ENCODE measurements around the gene MYBPHL.

The MYBPHL gene, protein sequence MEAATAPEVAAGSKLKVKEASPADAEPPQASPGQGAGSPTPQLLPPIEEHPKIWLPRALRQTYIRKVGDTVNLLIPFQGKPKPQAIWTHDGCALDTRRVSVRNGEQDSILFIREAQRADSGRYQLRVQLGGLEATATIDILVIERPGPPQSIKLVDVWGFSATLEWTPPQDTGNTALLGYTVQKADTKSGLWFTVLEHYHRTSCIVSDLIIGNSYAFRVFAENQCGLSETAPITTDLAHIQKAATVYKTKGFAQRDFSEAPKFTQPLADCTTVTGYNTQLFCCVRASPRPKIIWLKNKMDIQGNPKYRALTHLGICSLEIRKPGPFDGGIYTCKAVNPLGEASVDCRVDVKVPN

DNA sequence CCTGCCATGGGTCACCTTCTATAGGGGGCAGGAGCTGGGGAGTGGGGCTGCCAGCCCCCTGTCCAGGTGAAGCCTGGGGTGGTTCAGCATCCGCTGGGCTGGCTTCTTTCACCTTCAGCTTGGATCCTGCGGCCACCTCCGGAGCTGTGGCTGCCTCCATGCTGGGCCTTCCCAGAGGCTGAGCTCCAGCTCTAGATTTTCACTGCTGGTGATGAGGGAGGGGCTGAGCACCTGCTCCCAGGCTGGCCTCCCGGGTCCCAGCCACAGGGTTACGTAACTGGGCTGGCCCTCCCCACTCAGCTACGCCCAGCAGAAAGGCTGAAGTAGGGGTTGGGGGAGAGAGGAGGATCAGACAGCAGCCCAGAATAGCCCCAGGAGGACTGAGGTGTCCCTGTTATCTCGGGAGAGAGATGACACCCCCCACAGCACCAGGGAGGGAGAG lies at the start of gene MYBPHL:
Gene MYBPHL (minus strand): TSS at position 180 of the 442 bp plus-strand sequence. CDS start 20 bp downstream, at position 160.
- DNase-seq (ENCODE audit: low read depth in 2 of 2), result no peak

DNA sequence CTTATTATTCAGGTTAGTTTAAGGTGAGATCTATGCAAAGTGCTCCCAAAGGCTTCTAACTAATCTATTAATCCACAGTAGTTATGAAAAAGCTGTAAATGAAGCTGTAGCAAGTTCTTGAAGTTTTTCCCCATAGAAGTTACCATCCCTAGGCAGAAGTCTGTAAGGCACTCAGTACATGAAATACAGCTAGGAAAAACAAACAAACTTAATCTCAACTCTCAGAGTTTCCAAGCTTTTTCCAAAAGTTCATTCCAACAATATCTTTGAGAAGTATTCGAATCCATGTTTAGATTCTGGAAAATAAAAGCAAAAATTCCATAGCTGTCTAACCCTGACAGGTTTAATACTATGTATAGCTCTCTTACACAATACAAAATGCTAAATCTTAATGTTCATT lies 49.7 kb upstream of the MYBPHL start:
- DNase-seq (ENCODE audit: low read depth in 2 of 2), result no peak

DNA sequence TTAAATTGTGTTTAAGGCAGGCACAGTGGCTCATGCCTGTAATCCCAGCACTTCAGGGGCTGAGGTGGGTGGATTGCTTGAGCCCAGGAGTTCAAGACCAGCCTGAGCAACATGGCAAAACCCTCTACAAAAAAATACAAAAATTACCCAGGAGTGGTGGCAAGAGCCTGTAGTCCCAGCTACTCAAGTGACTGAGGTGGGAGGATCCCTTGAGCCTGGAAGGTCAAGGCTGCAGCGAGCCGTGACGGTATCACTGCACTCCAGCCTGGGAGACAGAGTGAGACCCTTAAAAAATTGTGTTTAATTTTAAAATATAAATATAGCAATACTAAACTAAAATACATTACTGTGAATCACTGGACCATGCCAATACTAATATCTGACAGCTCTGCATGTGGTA lies 48.1 kb upstream of the MYBPHL start:
- DNase-seq (ENCODE audit: low read depth in 2 of 2), result no peak

DNA sequence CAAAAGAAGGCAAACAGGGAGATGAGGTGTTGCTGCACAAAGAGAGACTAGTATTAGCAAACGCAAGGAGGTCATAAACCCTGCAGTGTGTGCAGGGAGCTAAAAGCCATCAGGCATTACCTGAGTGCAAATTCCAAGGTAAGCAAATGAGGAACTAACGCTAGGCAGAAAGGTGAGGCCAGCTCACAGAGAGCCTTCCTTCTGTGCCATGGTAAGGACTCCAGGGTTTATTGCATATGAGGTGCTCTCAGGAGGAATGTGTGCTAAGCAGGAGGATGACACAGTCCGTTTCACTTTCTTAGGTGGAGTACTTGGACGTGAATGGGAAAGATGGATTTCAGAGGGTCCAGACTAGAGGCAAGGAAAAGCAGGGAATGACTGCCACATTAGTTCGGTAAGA lies 44.6 kb upstream of the MYBPHL start:
- no peak for DNase-seq (ENCODE audit: low read depth in 2 of 2)

DNA sequence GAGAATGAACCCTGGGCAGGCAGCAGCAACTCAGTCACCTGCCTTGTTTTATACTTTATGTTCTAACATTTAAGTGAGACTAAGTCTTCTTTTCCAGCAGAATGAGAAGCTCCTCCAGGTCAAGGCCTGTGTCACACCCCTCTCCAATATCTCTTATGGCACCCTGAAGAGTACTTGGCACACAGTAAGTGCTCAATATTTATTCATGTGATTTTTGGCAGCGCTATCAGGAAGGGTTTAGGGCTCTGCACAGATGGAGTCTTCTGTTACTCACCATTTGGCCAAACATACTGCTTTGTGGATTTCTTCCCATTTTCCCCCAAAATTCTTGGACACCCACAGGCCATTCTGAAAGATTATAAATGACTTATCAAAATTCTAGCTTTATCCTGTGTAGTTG lies 43.8 kb upstream of the MYBPHL start:
- no peak for DNase-seq (ENCODE audit: low read depth in 2 of 2)

DNA sequence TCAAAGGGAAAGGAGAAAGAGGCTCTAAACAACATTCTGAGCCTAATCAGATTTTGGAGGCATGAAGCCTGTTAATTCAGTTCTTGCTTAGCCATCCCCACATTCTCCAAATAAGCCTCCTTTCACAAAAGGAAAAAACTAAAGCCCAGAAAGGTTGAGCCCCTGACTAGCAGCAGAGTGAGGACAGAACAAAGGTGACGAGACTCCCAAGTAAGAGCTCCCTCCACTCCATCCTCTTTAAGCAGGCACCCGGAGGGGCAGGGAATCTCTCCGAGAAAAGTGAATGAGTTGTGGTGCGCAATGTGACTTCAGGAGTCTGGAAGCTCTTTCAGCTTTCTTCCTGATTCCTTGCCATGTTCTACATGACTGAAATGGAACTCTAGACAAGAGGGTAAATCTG lies 43.4 kb upstream of the MYBPHL start:
- DNase-seq (ENCODE audit: low read depth in 2 of 2), result no peak

DNA sequence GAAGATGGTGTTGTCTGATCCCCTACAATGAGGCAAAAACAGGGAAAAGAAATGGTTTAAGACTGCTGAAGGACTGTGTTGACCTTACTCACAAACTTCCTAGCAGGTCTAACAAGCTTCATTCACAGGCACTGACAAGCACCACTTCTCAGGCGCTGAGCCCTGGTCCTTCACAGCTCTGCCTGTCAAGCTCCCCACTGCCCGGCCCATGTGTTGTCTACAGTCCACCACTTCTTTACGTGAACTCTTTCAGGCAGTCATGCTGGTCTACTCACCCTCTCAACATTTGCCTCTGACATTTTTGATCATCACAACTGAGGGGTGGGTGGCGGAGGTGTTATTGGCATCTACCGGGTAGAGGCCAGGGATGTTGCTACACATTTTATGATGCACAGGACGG lies 40.7 kb upstream of the MYBPHL start:
- no peak for DNase-seq (ENCODE audit: low read depth in 2 of 2)

DNA sequence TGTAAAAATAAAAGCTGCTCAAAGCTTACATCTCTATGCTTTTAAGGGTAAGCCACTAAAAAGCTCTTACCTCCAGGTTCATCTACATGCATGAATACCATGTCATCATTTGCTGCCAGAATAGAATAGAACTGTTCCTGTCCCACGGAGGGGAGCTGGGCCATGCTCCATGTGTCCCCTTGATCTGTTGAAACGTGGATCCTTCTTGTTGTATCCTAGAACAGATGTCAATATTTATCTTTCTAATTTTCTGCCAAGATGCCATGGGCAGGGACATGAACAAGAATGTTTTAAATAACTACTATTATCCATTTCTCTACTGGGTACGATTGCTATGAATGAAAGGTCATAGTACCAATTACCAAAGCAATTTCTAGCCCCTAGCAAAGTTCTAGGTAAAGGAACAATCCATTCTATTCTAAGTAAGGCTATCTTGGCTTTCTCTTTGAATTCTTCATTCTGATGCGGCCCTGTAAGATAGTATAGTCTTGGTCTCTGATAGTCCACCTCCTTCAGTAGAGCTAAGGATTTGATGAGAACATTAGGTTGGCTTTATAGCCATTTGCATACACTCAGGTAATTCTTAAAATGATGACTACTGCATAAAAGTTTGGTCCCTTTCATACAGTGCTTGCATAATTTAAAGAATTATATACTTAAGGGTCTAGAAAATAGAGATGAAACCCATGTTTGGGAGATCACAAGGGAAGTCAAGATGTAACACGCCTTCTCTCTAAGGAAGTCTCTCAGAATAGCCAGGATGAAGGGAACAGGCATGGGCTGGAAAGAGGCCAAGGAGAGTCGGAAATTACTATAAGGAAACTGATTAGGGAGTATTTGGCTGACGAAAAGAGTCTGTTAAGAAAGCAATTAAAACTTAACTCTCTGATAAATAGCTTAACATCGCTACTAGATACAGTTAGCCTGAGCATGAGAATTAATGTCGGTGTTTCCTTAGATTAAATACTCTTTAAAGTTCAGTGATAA lies 35.4 kb upstream of the MYBPHL start:
- no peak for DNase-seq (ENCODE audit: low read depth in 2 of 2)

DNA sequence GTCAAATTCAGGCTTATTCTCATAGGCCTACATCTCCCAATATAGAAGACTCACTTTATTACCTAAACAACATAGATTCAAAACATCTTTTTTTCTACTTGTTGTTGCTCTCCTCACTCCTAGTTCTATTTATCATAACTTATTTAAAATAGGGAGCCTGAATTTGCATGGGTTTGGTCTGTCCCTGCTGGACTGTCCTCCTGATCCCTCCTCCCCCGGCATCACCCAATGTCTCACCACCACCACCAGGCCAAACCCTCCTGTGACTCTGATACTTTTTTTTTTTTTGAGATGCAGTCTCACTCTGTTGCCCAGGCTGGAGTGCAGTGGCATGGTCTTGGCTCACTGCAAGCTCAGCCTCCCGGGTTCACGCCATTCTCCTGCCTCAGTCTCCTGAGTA lies 31.8 kb upstream of the MYBPHL start:
- DNase-seq (ENCODE audit: low read depth in 2 of 2), result no peak

DNA sequence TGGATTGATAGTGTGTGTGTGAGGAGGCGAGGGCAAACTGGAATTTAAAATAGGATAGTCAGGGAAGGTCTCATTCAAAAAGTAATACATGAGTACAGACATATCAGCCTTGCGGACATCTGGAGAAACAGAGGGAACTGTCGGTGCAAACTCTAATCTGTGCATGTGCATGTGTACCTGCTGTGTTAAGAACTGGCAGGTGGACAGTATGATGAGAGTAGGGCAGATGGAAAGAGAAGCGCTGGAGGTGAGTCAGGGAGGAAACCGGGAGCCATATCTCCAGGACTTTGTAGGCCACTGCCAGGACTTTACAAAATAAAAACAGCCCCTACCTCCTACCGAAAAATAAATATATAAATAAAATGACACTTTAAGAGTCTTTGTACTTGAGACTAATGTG lies 31.3 kb upstream of the MYBPHL start:
- no peak for DNase-seq (ENCODE audit: low read depth in 2 of 2)

DNA sequence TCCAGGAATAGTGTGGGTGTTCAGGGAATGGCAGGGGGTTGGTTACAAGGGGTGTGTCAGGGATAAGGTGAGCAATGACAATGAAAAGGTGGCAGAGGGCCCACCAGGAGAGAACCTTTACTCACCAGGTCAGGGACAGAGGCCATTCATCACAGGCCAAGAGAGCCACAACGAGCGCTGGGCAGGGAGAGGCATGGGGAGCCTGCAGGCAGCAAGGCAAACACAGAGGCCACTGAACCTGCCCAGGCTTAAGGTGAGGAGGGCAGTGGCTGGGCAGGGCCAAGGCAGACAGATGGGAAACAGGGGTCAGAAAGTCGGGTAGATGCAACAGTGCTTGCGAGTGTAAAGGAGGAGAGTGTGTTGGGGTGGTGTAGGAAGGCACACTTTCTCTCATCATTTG lies 28.3 kb upstream of the MYBPHL start:
- no peak for DNase-seq (ENCODE audit: low read depth in 2 of 2)

DNA sequence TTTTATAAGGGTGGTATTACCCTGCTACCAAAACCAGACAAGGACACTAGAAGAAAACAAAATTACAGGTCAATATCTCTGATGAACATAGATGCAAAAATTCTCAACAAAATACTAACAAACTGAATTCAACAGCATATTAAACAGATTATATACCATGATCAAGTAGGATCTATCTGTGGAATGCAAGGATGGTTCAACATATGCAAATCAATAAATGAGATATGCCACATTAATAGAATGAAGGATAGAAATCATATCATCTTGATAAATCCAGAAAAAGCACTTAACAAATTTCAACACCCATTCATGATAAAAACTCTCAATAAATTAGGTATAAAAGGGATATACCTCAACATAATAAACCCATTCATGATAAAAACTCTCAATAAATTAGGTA lies 24.3 kb upstream of the MYBPHL start:
- DNase-seq (ENCODE audit: low read depth in 2 of 2), result no peak

DNA sequence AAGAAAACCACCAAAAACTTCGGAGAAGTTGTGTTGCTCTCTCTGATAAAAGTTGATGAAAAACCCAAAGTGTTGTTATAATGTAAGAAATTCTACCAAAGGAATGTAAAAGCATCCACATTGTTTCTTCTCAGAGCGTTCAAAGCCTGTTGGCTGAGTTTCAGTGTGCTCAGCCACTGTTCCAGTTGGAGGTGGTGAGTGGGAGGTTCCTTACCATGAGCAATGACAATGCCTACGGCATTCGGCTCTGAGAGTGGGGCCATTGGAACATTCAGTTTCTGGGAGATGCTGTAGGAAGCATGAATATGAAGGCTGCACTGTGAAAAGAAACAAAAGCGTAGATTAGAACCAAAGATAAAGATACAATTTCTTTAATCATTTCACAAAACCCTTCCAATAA lies 20.5 kb upstream of the MYBPHL start:
- no peak for DNase-seq (ENCODE audit: low read depth in 2 of 2)

DNA sequence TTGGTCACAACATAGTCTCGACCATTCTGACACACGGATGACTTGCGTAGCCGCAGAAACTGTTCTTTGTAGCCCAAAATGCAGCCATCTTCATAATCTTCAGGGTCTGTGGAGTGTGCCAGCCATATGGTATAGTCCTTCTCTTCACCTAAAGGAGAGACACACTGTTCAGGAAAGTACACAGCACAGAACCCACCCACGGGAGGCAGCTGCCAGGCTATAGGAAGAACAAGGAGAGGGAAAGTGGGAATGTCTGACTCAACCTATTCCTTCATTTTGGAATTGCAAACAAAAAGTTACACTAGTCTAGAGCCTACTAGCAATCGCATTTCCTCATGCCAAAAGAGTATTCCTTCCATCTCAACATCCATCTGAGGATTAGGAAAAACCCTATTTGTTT lies 16.2 kb upstream of the MYBPHL start:
- no peak for DNase-seq (ENCODE audit: low read depth in 2 of 2)

DNA sequence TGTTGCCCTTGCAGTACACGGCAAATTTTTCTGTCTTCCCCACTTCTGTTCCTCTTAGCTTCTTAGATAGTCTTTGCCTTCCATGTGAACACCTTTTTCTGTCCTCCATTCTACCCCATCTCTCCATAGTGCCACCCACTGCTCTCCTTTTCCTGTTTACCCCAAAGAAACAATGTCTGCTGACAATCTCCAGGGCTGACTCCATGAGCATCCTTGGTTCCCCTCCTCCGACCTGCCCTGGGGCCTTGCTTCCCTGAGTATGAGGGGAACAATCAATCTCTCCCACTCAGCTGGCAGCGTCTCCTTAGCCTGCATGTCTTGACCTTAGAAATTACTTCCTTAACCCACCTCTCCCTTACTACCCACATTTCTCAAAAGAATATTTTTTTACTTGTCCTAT lies 12.3 kb upstream of the MYBPHL start:
- DNase-seq (ENCODE audit: low read depth in 2 of 2), result no peak

DNA sequence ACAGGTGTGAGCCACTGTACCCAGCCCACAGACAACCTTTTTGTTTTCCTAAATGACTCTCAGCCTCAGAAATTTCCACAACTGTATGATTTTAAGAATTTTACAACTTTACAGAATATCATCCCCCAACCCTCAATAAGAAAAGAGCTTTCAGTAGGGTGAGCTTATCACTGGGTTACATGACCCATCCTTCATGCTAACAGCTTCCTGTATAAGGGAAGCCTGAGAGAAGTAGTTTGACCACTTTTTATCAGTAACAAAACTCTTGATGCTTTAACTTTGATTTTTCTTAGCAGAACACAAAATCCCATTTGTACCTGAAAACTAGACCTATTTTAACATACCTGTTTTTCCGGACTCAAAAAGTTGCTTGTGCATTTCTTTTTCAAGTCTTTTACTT lies 9.7 kb upstream of the MYBPHL start:
- no peak for DNase-seq (ENCODE audit: low read depth in 2 of 2)

DNA sequence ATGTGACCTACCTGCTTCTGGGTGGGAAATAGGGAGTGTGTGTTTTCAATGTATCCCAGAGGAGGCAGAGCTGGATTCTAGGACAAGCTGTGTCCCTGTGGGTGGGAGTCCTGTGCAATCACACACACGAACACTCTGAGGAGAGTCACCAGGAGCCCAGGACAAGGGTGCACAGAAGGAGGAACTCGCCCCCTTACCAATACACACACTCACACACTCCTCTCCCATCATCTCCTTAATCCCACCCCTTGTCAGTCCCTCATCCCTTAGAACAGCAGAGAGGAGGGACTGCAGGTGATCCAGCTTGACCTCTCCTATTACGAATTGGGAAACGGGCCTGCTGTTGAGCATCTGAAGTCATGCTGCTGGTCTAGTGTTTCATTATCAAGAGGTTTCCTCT lies 8.5 kb upstream of the MYBPHL start:
- no peak for DNase-seq (ENCODE audit: low read depth in 2 of 2)

DNA sequence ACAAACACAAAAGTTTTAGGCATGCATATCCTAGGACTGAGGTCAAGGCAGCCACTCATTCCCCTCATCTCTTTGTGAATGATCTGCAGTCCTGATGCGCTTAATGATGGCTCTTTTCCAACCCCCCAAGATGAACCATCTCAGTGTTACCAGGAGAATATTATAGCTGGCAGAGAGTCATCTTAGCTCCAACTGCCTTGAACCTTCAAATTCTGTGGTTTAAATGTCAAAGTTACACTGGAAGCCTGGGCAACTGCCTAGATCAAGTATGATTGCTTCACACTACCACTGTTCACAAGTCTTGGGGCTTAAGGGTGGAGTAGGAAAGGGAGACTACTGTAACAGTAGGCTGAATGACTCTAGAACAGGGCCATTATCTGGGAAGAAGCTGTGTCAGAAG lies 8.0 kb upstream of the MYBPHL start:
- DNase-seq (ENCODE audit: low read depth in 2 of 2), result no peak

DNA sequence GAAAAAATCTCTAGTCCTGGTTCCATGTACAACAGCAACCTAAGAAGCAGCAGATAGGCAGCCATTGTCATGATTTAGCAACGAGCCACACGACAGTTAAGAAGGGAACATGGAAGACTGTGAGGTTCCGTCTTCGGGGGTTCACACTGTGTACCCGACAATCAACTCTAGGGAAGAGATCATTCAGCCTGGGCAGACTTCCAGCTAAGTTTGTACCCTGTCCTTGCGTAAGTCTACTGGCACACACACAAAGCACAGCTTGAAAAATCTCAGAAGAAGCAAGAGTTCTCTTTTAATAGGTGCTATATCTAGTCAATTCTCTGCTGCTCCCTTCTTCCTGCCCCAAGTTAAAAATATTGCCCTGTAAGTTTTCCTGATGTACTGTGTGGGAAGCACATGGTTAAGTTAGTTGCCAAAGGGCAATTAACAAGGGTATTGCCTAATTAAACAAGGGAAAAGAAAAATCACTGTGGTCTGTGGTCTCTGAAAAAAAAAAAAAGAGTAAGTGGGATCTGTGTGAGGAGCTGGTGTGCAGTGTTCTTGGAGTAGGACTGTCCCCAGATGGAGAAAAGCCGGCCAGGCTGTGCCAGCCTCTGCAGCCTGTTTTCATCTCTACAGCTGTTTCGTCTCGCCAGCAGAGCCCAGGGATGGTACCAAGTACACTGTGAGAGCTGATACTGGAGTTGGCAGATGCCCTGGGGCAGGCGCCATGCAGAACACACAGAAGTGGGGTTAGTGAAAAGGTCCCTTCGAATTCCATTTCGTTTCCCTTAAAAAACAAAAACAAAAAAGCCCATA lies 6.4 kb upstream of the MYBPHL start:
- no peak for DNase-seq (ENCODE audit: low read depth in 2 of 2)

DNA sequence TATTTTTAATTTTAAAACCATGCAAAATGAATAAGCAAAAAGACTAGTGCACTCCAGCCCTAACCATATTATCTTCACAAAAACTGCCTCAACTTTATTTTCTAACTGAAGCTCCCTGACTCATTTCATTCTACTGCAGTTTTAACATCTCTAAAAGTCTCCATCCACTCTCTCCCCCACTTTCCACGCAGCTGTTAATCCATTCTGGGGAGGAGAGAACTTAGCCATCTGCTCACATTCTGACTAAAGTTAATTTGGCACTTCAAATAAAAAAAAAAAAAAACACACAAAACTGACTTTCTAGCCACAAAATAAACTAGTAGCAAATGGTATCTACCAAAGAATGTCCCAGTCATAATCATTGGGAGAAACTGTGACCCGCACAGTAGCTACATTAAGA lies 5.4 kb upstream of the MYBPHL start:
- no peak for DNase-seq (ENCODE audit: low read depth in 2 of 2)

DNA sequence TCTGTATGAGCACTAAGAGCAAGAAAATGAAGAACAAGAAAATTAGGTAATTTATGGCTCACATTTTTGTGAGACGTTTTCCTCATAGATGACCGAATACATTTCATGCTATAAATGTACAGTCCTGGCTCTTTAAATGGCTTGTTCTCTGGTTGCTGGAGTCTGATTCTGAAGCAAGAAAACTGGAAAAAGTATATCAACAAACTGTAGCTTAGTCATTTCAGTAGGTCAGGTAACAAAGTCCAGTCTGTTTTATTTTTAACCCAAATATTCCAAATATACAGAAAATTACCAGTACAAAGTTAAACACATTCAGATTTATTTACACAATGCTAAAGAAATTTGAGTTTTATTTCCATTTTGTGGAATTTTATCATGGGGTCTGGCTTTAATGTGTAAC lies 2.5 kb upstream of the MYBPHL start:
- DNase-seq (ENCODE audit: low read depth in 2 of 2), result no peak
